ENCODE results near the gene CRYZL1. TPM values are rescaled to one million over a fixed set of nuclear protein-coding genes. Genes with fewer than 3 reads are reported as not detected.

CRYZL1 gene
- total and polyA plus RNA-seq, 4 experiments from 2014 or later, result 34.4 to 64.2 (median 51.3) TPM

GRCh38 chr21:33549848-33550771 is 91.4 kb downstream of the CRYZL1 start:
- H3K4me1 Mint-ChIP-seq, result peaks cover 26 to 46% (median 35%) of the 10 kb centered on the region in 4 donors
- Histone ChIP-seq H3K4me1 (ENCODE audit: insufficient read depth, low read length) (peaks cover 36% of the 10 kb centered on the region), H3K27ac (ENCODE audit: low read depth, low read length) (no peak overlapping the region), H3K4me3 (ENCODE audit: low read length in 2 of 2) (no peak overlapping the region), H3K27me3 (ENCODE audit: insufficient read depth, low read length) (no peaks in the 10 kb centered on the region), H3K36me3 (ENCODE audit: insufficient read depth, low read length) (peaks cover 73% of the 10 kb centered on the region), H3K9me3 (ENCODE audit: control insufficient read depth in 1 of 2, low read length in 2 of 2) (no peaks in the 10 kb centered on the region)
- intact Hi-C loops (cut with micrococcal nuclease), result loop anchor here (10.0 kb wide), 1 partner anchor 165 kb away; no protein-coding TSS in a partner anchor
- CTCF ChIA-PET (ENCODE audit: partially characterized antibody), result interaction anchor here (1.2 to 1.4 kb wide), 2 partner anchors 21 to 56 kb away, joined by 3 read pairs; no protein-coding TSS in a partner anchor
- no peaks in the 10 kb centered on the region for H3K9me3 Mint-ChIP-seq
- H3K4me3 Mint-ChIP-seq, result no peak overlapping the region
- no peaks in the 10 kb centered on the region for H3K27me3 Mint-ChIP-seq
- peak overlapping the region in 1 of 7 donors; percentile 68 for H3K27ac Mint-ChIP-seq
- no peak for DNase-seq
- POLR2A ChIA-PET (ENCODE audit: partially characterized antibody), result interaction anchor here (1.2 to 1.9 kb wide), 2 partner anchors 8 to 70 kb away, joined by 4 read pairs; partner anchors contain the start of gene GART
- peaks cover 48 to 68% of the 10 kb centered on the region in 2 donors for H3K36me3 Mint-ChIP-seq

GRCh38 chr21:33546086-33546485 is 95.5 kb downstream of the CRYZL1 start:
- H3K36me3 Mint-ChIP-seq, result peaks cover 23 to 67% of the 10 kb centered on the region in 2 donors
- ChIA-PET CTCF (ENCODE audit: partially characterized antibody) (no interaction called here), POLR2A (ENCODE audit: partially characterized antibody) (interaction anchor here (1.1 to 2.1 kb wide), 2 partner anchors 43 to 221 kb away, joined by 3 to 9 read pairs; partner anchors contain the start of genes DONSON and IFNAR1)
- no peaks in the 10 kb centered on the region for H3K27me3 ChIP-seq (ENCODE audit: insufficient read depth, low read length)
- H3K4me3 ChIP-seq (ENCODE audit: low read length in 2 of 2), result no peak overlapping the region
- H3K4me1 ChIP-seq (ENCODE audit: insufficient read depth, low read length), result peaks cover 44% of the 10 kb centered on the region
- H3K9me3 ChIP-seq (ENCODE audit: control insufficient read depth in 1 of 2, low read length in 2 of 2), result no peaks in the 10 kb centered on the region
- intact Hi-C loops (cut with micrococcal nuclease), result loop anchor here (10.0 kb wide), 1 partner anchor 161 kb away; no protein-coding TSS in a partner anchor
- H3K4me3 Mint-ChIP-seq, result peak overlapping the region in 5 of 8 donors; percentile 23 to 100 (median 99)
- H3K9me3 Mint-ChIP-seq, result peaks cover 0 to 4% (median 0%) of the 10 kb centered on the region in 8 donors
- H3K36me3 ChIP-seq (ENCODE audit: insufficient read depth, low read length), result peaks cover 36% of the 10 kb centered on the region
- peaks cover 21 to 56% (median 38%) of the 10 kb centered on the region in 4 donors for H3K4me1 Mint-ChIP-seq
- H3K27me3 Mint-ChIP-seq, result no peaks in the 10 kb centered on the region
- peak overlapping the region in 2 of 7 donors; percentile 19 to 66 for H3K27ac Mint-ChIP-seq
- DNase-seq, result no peak
- H3K27ac ChIP-seq (ENCODE audit: low read depth, low read length), result no peak overlapping the region

- ChIA-PET CTCF (ENCODE audit: partially characterized antibody) (interaction anchor here (0.7 to 1.8 kb wide), 4 partner anchors 13 to 183 kb away, joined by 3 to 6 read pairs (median 4); no protein-coding TSS in a partner anchor), POLR2A (ENCODE audit: partially characterized antibody) (interaction anchor here (1.6 to 4.3 kb wide), 5 partner anchors 7 to 65 kb away, joined by 5 to 48 read pairs (median 15); partner anchors contain the start of genes DONSON and TMEM50B)
- Histone ChIP-seq H3K27ac (ENCODE audit: low read depth, low read length) (peak overlapping the region; percentile 99), H3K9me3 (ENCODE audit: control insufficient read depth in 1 of 2, low read length in 2 of 2) (no peaks in the 10 kb centered on the region), H3K4me1 (ENCODE audit: insufficient read depth, low read length) (peaks cover 56% of the 10 kb centered on the region), H3K27me3 (ENCODE audit: insufficient read depth, low read length) (no peaks in the 10 kb centered on the region), H3K36me3 (ENCODE audit: insufficient read depth, low read length) (peaks cover 21% of the 10 kb centered on the region), H3K4me3 (ENCODE audit: low read length in 2 of 2) (peak overlapping the region; percentile 77 to 87)
- H3K9me3 Mint-ChIP-seq, result peaks cover 0 to 4% (median 0%) of the 10 kb centered on the region in 8 donors
- peaks cover 29 to 64% (median 42%) of the 10 kb centered on the region in 4 donors for H3K4me1 Mint-ChIP-seq
- peak overlapping the region; percentile 54 to 100 (median 100) for H3K27ac Mint-ChIP-seq
- intact Hi-C loops (cut with micrococcal nuclease), result loop anchor here (2.0 to 10.0 kb wide), 3 partner anchors 14 to 1503 kb away; partner anchors contain the start of gene RUNX1
- peaks cover 16 to 54% of the 10 kb centered on the region in 2 donors for H3K36me3 Mint-ChIP-seq
- H3K27me3 Mint-ChIP-seq, result no peaks in the 10 kb centered on the region
- H3K4me3 Mint-ChIP-seq, result peak overlapping the region; percentile 96 to 100 (median 98)
- no peak for DNase-seq
Measured at GRCh38 chr21:33544451-33545195, 96.9 kb downstream of the CRYZL1 start.

GRCh38 chr21:33543505-33544129 is 97.9 kb downstream of the CRYZL1 start:
- Histone ChIP-seq H3K36me3 (ENCODE audit: insufficient read depth, low read length) (peaks cover 14% of the 10 kb centered on the region), H3K9me3 (ENCODE audit: control insufficient read depth in 1 of 2, low read length in 2 of 2) (no peaks in the 10 kb centered on the region), H3K27me3 (ENCODE audit: insufficient read depth, low read length) (no peaks in the 10 kb centered on the region), H3K4me3 (ENCODE audit: low read length in 2 of 2) (peak overlapping the region; percentile 77 to 87), H3K27ac (ENCODE audit: low read depth, low read length) (peak overlapping the region; percentile 99), H3K4me1 (ENCODE audit: insufficient read depth, low read length) (peaks cover 55% of the 10 kb centered on the region)
- no peak for DNase-seq
- Mint-ChIP-seq H3K36me3 (peaks cover 9 to 48% of the 10 kb centered on the region in 2 donors), H3K9me3 (peaks cover 0 to 4% (median 0%) of the 10 kb centered on the region in 8 donors), H3K27ac (peak overlapping the region; percentile 98 to 100 (median 100)), H3K4me1 (peaks cover 26 to 57% (median 39%) of the 10 kb centered on the region in 4 donors), H3K4me3 (peak overlapping the region; percentile 96 to 100 (median 98)), H3K27me3 (no peaks in the 10 kb centered on the region)
- CTCF ChIA-PET (ENCODE audit: partially characterized antibody), result interaction anchor here (0.7 to 1.8 kb wide), 3 partner anchors 14 to 182 kb away, joined by 3 to 5 read pairs (median 3); no protein-coding TSS in a partner anchor
- POLR2A ChIA-PET (ENCODE audit: partially characterized antibody), result interaction anchor here (0.7 to 4.7 kb wide), 30 partner anchors 8 to 945 kb away, joined by 3 to 93 read pairs (median 4); partner anchors contain the start of genes CFAP298, CRYZL1, DNAJC28 and DONSON
- intact Hi-C loops (cut with micrococcal nuclease), result loop anchor here (1.0 to 10.0 kb wide), 7 partner anchors 15 to 1504 kb away; partner anchors contain the start of genes ATP5PO, DONSON, IFNAR1 and RUNX1

- H3K9me3 ChIP-seq (ENCODE audit: control insufficient read depth in 1 of 2, low read length in 2 of 2), result no peaks in the 10 kb centered on the region
- peak within 1 kb of the TSS; percentile 87 to 96 for H3K4me3 ChIP-seq (ENCODE audit: low read length in 2 of 2)
- Mint-ChIP-seq H3K4me3 (peak within 1 kb of the TSS; percentile 96 to 100 (median 98)), H3K36me3 (peaks cover 7 to 44% of the 10 kb centered on the region in 2 donors), H3K27me3 (no peaks in the 10 kb centered on the region), H3K4me1 (peaks cover 24 to 57% (median 36%) of the 10 kb centered on the region in 4 donors), H3K9me3 (peaks cover 0 to 4% (median 0%) of the 10 kb centered on the region in 8 donors), H3K27ac (peak within 1 kb of the TSS; percentile 98 to 100 (median 100))
- H3K36me3 ChIP-seq (ENCODE audit: insufficient read depth, low read length), result peaks cover 11% of the 10 kb centered on the region
- POLR2A ChIA-PET (ENCODE audit: partially characterized antibody), result interaction anchor here (0.6 to 4.7 kb wide), 36 partner anchors 9 to 1391 kb away, joined by 3 to 93 read pairs (median 4); partner anchors contain the start of genes CFAP298, CRYZL1, DNAJC28 and DONSON
- DNase-seq, result peak; percentile 96 to 99 (median 98)
- peaks cover 52% of the 10 kb centered on the region for H3K4me1 ChIP-seq (ENCODE audit: insufficient read depth, low read length)
- CTCF ChIA-PET (ENCODE audit: partially characterized antibody), result interaction anchor here (0.7 to 1.2 kb wide), 3 partner anchors 46 to 63 kb away, joined by 3 read pairs; partner anchors contain the start of genes DONSON and TMEM50B
- peak within 1 kb of the TSS; percentile 99 for H3K27ac ChIP-seq (ENCODE audit: low read depth, low read length)
- H3K27me3 ChIP-seq (ENCODE audit: insufficient read depth, low read length), result no peaks in the 10 kb centered on the region
- intact Hi-C loops (cut with micrococcal nuclease), result loop anchor here (1.0 to 10.0 kb wide), 10 partner anchors 45 to 1504 kb away; partner anchors contain the start of genes ATP5PO, CFAP298, DNAJC28 and DONSON
Measured at GRCh38 chr21:33542640-33543504, 98.7 kb downstream of the CRYZL1 start, which contains the start of gene SON. TSS of gene SON (plus strand) at chr21:33543038. CDS start at chr21:33543093, 55 bp downstream.
